Forelimb muscle (tissue), 1 donor: ENCODE results near the gene CLEC16A. TPM values are rescaled to one million over a fixed set of nuclear protein-coding genes. Genes with fewer than 3 reads are reported as not detected.

ENCODE experiments used
- DNase-seq: peaks from one replicate; pipeline ENCODE4 v3.0.0-alpha.2; 2013; ENCODE audit warnings: low read depth
- polyA plus RNA-seq: library from polyadenylated mRNA; unstranded; fragments of 120-200 nt; gene quantifications from one replicate; pipeline ENCODE4 v1.2.1, GENCODE V29; 2013; ENCODE audit not compliant: insufficient read length

The CLEC16A gene
- polyA plus RNA-seq, 1 donor, result 14.5 TPM

DNA sequence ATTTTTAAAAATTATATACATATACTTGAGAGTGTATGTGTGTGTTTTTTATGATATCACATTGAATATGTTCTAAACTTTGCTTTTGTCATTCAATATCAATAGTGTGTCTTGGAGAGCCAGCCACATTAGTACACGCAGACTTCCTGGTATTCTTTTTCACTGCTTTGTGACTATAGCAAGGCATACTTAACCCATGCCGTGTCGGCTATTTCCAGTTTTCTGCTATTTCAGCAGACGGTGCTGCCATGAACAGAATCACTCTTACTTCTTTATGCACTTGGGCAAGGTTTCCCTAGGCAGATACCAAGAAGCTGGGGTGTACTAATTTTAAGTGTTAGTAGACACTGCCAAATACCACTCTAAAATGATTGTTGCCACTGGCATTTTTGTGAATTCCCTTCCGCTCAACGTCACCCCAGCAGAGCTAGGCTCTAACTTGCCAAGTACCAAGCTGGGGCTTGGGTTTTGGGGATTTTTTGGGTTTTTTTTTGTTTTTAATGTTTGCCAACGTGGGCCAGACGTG lies 176.8 kb downstream of the CLEC16A start:
- no peak for DNase-seq

DNA sequence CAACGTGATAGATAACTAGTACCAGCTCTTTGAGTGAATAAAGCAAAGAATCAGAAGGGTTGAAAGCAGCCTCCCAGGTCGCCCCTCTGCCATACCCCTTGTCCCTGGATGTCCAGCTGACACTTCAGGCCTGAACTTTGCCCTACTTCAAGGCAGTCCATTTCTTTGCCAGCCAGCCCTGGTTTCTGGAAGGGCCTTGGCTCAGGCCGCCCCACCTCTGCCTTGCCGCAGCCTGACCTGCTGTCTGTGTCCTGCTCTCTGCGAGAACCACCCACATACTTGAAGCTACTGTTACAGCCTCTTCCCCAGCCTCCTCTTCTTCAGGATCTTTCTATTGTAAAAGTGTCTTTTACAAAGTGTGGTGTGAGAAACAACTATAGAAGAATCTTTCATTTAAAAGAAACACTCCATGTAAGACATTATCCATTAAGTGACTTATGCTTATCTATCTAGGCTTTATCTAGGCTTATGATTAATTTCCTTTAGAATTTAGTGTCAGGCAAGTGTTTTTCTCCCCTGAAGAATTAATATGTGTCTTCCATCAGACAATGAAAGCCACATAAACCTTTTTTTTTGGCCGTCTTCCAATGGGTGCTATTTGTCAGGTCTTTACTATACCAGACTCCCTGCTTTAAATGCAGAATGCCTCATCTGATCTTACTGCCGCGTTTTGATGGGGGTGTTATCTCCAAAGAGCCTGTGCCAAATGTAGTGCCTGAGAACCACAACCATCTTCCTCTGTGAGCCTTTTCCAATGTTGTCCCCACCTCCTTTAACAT lies 177.7 kb downstream of the CLEC16A start:
- DNase-seq, result no peak

DNA sequence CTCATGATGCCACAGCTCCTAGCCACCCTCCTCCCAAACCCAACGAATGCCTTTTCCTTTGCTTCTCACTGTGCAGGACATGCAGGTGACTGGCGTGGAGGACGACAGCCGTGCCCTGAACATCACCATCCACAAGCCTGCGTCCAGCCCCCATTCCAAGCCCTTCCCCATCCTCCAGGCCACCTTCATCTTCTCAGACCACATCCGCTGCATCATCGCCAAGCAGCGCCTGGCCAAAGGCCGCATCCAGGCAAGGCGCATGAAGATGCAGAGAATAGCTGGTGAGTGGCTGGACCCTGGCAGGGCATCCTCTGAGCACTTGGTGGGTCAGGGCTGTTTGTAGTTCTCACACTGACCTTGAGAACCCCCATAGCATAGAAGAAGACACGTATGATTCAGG lies 179.3 kb downstream of the CLEC16A start:
- DNase-seq, result no peak

DNA sequence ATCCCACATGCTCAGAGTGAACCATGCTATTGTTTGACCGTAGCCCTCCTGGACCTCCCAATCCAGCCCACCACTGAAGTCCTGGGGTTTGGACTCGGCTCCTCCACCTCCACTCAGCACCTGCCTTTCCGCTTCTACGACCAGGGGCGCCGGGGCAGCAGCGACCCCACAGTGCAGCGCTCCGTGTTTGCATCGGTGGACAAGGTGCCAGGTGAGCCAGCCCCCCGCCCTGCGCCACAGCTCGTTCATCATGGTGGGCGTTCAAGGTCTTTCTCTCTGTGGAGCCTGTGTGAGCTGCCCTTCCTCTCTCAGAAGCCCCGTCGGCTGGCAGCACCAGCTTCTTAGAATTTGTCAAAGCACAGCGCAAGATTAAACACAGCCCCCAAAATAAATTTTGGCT lies 181.6 kb downstream of the CLEC16A start:
- no peak for DNase-seq

DNA sequence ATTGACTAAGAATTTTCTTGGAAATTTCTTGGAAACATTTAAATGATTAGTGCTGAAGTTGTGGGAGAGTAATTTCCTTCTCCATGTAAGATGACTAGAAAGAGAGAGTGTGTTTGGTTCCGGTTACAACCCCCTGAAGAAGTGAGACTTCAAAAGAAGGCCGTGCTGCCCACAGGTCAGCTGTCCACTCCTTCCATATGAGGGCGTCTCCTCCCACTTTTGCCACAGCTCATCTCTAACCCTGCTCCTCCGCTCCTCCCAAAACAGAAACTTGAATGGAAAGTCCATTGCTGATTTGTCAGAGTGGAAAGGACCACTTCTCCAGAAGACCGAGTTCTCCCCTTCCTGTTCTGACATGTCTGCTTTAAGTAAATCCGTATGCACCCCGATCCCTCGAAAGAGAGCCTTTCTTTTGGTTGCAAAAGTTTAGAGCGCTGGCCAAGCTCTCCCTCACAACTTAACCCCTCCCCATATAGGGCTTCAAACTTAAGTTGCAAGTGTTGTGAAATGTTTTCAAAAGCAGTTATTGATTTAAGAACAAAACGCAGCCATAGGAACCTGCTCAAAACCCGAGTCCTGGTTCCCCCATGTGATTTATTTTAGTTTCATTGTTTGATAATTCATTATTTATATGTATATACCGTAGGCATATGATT lies 182.2 kb downstream of the CLEC16A start:
- no peak for DNase-seq

DNA sequence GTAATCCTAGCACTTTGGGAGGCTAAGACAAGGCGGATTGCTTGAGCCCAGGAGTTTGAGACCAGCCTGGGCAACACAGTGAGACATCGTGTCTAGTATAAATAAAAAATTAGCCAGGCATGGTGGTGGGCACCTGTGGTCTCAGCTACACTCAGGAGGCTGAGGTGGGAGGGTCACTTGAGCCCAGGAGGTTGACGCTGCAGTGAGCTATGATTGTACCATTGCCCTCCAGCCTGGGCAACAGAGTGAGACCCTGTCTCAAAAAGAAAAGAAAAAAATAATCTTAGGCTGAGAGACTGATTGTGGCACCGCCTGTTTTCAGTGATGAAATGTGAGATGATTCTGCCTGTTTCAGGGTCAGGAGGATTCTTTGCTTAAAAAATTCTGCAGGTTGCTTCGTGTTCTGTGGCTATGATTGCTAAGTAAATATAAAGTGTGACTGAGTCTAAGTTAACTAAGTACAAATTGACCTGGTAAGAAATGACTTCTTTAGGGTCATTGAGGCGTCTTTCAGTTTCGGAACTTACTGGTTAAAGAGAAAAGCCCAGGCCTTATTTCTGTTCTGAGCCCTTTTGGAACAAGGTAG lies 183.3 kb downstream of the CLEC16A start:
- no peak for DNase-seq

DNA sequence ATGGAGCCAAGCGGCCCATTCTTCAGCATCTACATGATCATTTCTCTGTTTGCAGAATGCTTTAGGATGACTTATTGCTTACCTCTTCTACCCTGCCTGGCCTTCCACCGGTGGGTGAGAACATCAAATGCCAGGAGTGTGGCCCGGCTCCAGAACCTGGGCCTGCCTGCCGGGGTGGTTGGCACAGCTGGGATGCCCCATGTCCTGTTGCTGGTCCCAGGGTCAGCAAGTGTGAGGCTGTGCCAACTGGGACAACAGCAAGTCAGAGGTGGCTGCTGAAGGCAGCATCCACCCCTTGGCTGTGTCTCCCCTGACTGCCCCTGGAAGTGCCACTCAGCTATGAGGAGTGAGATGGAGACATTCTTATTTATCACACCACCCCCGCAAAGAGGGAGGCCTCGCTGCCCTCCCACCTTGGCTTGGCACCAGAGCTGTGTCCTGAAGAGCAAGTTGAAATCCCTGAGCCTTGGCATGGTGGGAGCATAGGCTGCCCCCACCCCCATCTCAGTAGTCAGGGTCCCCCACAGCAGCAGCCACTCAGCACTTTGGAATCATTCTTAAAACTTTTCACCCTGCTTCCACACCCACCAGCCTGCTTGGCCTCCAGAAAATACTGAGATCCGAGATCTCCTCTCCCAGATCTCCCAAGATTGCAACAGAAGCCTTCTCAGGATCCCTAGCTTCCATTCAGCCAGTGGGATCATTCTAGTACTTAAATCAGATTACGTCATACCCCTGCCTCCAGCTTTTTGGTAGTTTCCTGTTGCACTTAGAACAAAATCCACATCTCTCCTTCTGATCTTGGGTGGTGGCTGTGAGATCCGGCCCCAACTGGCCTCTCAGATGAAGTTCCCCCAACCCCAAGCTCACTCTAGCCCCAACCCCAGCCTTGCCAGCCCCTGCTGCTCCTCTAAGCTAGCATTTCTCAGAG lies 184.1 kb downstream of the CLEC16A start:
- no peak for DNase-seq

DNA sequence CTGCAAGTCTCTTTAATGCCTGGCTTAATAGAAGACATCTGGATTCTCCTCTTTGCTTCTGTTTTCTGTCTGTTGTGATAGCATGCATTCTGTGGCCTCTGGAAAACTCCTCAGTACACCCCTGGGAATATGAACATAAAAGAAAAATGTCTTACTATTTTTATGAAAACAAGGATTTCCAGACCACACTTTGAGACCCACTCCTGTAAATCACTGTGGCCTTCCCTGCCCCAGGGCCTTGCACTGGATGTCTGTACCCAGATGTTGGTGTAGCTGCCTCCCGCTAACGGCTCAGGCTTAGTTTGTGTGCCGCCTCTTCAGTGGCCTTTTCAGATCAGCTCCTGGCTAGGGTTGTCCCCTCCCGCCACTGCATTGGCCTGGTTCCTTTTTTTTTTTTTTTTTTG lies 185.0 kb downstream of the CLEC16A start:
- DNase-seq, result peak; percentile 68

DNA sequence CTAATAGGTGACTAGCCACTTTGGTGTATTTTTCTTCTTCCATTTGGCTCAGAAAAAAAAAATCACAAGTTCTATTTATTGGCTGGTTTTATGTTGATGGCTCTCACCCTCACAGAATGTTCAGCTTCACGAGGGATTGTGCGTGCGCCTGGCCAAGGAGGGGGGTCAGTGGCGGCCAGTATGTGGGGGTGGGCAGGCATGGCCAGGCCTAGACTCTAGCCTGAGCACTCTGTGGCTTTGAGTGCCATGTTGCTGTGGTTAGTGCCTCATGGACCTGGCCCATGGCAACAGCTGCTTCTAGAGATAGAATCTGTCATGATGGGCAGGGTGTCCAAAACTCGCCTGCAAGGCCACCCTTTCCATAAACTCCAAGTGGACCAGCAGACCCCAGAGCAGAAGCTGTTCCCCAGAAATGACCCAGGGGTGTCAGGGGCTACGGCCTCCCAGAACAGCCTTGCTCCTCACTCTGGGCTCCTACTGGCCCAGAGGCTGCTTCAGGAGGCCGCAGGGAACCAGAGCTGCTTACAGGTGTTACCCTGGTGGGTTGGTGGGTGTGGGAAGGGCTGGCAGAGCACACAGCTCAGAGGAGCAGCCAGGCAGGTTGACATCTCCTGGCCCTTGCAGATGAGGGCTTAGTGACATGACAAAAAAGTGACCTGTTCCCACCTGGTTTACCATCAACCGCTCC lies 186.8 kb downstream of the CLEC16A start:
- DNase-seq, result no peak

DNA sequence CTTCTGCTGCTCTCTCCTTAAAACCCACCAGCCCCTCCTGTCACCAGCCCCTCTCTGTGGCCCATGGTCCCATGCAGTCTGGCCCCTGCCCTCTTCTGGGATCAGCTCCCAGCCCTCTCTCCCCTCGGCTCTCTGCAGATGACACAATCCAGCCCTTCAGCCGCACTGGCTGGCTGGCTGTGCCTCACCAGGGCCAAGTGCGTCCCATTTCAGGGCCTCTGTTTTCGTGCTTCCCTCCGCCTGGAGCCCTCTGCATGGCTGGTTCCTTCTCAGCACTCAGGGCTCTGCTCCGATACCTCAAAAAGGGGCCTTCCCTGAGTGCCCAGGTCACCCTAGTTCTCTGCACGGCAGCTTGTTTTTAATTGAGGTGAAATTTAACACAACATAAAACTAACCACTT lies 187.3 kb downstream of the CLEC16A start:
- no peak for DNase-seq

DNA sequence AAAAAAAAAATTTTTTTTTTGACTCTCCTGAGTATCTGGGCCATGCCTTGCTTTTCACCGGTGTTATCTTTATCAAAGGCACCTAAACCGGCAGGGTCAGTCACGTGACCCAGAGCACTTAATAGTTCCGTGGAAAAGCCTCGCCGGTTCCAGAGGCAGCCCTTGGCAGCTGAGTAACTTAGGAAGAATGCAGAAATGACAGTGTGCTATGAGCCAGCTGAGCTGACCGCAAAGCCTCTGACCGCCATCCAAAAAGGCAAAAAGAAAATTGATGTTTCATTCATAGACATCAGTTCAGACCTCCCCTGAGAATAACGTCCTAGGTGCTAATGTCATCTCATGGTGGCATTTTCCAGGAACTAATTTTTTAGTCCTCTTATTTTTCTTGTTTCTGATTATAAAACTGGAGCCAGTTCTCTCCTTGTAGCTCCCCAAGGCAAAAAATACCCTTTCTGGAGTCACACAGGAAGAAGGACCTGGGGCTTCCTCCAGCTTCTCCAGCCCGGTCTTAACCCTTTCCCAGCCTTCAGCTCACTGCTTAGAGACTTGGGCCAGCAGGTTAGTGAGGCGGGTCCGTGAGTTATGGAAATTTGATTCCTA lies 189.1 kb downstream of the CLEC16A start:
- DNase-seq, result peak; percentile 56

DNA sequence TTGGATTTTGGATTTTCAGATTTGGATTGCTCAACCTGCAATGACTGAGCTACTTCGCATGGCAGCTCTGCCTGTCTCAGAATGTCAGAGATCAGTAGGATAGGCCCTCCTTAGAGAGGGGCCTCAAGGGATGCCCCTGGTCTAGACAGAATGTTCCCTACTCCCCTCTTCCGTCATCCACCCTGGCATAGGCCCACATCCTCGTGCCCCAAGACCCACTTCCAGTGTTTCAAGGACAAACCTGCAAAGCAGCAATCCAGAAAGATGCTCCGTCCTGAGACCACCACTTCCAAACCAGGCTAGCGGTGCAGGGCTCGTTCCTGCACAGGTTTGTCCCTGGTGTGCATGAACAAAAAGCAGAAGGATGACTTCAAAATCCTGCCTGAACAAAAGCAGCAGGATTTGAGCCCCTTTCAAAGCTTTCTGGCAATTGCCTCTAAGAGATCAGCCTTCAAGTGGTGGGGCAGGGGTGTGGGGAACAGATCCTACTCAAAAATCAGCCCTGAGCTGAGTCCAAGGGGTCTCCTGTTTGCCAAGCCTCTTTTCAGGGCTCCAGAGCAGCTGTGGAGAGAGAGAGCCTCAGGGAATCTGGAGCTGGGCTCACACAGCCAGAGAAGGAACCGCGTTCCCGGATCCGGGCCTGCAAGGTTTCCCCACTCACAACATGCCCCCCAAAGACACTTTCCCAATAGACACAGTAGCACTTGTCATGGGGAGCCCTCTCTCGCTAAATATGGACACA lies 190.5 kb downstream of the CLEC16A start:
- DNase-seq, result no peak

DNA sequence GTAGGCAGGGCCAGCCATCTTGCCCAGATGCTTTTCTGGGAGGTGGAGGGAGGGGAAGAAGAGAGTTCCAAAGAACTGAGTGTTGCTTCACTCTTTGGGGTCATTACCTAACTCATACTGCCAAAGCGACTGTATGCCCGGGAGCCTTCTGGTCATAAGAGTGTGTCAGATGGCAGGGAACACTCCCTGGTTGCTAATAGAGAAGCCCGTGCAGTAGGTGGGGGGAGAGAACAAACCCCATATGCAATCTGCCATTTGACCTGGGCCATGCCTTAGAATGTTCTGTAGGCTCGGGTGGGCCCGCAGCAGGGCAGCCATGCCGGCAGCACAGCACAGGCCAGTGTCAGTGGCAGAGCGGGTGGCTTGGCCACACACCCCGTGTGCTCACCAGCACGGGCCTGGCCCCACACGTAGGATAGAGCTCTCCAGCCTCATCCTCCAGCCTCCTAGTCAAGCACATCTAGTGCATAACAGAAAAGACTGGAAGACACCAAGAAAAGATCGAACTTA lies 191.2 kb downstream of the CLEC16A start:
- no peak for DNase-seq

DNA sequence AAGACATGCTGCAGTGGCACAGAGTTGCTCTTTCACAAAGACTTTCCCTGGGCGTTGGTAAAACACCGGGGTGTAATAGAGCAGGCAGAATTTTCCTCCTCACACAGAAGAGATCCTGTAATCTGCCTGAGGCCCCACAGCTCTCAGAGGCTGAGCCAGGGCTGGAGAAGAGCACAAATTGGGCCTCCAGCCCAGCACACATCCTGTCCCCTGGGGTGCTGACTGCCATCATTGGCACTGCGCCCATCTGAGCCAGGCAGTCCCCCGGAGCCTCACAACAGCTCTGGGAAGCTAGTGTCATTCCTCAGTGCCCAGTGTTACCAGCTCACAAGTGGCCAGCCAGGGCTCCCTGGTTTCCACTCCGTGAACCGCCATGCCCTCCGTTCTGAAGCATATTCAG lies 192.2 kb downstream of the CLEC16A start:
- no peak for DNase-seq

DNA sequence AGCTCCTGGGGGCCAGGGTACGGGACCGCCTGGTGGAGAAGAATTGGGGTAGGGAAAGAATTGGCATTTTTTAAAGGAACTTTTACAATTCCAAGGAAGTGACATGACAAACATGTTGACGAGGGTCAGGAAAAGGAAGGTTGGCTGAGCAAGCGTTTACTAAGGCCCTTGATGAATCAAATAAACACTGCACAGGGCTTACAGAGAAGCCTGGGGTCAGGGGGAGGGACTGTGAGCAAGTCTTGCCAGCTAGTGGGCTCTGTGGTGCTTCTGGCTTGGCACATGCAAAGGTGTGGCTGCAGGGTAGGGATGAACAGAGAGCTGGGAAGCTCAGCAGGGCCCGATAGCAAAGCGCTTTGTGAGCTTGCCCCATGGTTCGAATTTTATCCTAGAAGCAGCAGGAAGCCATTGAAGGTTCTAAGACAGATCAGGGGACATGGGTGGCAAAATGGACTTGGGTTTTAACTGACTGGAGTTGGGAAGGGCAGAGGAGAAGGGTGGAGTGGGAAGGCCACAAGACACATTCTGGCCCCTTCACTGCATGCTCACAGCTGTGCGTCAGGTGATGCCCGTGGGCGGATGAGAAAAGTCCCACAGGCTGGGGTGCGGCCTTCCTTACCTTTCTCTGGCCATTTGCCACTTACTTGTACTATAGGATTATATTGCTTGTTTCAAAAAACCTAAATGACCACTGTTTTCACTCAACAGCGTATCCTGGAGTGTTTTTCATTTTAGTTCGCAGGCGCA lies 193.8 kb downstream of the CLEC16A start:
- no peak for DNase-seq

DNA sequence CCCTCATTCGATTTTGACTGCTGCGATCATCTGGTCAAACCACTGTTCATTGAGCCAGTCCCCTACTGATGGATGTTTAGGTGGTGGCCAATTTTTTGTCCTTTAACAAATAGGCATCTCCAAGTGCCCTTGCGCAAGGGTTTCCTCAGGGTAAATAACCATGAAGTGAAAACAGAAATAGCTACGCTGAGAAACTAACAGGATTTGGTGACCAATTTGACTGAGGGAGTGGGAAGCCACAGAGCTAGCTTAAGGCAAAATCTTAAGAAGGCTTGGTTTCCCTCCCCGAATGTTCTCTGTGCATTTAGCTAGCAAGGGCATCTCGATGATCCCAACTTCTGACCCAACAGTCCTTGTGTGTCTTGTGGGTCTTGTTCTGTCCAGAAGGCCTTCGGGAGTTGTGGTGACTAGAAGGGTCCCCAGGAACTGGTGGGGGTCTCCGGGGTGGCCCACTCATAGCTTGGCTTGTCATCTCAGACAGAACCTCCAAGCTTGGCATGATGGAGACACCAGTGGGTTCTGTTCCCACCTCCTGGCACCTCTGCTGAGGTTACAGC lies 194.5 kb downstream of the CLEC16A start:
- no peak for DNase-seq

DNA sequence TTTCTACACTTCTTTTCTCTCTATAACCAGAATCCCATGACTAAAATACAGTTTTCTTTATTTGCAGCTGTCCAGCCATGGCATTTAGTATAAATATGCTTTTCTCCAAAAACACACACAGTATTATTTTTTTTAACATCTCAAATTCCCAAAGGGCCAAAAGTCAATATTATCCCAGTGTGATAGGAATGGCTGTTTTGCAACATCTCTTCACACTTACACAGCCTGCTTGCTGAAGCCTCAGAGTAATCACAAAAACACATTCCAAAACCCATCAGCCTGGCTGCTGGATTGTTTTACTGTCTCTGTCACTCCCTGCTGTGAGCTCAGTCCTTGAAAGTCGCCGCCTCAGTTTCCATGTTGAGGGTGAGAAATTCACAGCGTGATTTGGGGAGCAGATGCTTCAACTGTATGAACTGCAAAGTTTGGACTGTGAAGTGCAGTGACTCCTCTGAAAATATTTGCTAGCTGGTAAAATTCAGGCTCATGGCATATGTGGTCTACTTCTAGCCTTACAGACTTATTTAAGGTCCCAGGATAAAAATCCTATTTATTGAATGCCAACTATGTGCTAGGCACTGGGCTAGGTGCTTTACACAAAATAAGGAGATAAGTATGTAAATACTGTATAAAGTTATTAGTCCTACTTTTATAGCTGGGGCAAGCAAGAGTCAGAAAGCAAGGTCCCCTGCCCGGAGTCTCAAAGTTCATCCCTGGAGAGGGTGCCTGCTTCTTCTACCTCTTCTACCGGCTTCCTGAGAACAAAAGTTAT lies 195.1 kb downstream of the CLEC16A start:
- no peak for DNase-seq

DNA sequence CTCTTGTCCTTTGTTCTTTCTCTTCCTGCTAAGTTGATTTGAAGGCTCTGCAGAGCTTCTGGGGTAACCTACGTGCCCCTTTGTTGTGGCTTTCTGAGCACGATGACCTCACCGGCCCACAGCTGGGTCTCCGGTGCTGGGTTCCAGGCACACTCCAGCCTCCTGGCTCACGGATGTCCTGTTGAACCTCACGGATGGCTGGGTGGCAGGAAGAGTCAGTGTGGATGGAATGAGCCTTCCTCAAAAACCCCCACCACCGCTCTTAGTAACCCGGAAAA lies 195.7 kb downstream of the CLEC16A start:
- DNase-seq, result no peak
